GM19043 (cell line): Measurements from ENCODE around the gene LPIN1.

Experiments used
- ATAC-seq: cut with Tn5 transposase; IDR thresholded peaks from one replicate; pipeline ENCODE4 v1.9.1; 2021; ENCODE audit warnings: low read depth; ENCODE audit not compliant: unreplicated experiment

LPIN1 gene

DNA sequence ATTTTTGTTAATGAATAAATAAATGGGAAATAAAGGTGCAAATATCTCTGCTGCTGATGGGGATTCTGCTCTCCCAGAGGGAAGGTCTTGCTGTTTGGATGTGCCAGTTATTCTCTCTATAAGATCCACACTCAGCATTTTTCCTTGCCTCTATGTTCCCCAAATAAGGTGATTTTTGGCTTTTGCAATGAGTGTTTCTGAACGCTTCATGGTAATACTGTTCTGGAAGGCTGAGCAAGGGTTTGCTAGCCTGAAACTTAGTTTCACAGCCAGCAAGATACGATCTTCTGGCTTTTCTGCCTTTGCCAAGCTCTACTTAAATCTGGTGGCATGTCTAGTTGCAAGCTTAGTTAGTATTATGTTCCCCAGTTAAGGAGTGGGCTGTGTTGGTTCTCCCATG is 114.6 kb downstream of the LPIN1 start:
- peak; percentile 34 for ATAC-seq

DNA sequence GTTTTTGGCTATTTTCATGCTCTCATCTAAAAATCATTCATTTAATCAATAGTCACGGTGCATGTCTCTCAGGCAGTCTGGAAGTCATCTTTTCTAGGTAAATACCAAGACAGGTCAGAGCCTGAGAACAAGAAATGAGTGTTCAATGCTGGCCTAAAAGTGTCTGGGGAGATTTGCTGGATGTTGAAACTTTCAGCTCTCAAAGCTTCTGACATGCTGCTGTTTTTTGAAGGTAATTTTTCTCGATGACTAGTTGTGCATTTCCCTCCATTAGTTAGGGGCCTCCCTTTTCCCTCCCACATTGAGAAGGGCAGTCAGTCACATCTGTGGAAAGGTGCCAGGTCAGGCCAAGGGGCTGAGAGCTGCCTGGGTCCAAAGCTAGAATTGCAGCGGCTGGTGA is 115.6 kb downstream of the LPIN1 start:
- ATAC-seq = no peak

DNA sequence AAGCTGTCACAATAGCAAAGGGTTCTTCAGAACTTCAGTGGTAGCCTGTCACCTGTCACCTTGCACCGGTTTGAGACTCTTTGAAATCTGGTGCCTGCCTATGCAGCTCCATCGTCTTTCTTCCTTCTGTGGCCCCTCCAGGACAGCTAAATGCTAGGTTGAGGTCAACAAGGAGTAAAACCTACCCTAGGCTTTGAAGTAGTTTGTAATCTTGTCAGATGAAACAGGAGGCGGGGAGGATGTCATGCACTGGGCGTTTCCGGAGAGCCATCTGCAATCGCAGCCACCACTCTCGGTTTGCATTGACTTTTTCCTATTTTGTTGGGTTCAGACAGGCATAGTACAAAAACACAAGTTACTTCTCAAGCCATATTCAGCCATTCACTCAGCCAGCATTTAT is 116.7 kb downstream of the LPIN1 start:
- ATAC-seq = no peak

DNA sequence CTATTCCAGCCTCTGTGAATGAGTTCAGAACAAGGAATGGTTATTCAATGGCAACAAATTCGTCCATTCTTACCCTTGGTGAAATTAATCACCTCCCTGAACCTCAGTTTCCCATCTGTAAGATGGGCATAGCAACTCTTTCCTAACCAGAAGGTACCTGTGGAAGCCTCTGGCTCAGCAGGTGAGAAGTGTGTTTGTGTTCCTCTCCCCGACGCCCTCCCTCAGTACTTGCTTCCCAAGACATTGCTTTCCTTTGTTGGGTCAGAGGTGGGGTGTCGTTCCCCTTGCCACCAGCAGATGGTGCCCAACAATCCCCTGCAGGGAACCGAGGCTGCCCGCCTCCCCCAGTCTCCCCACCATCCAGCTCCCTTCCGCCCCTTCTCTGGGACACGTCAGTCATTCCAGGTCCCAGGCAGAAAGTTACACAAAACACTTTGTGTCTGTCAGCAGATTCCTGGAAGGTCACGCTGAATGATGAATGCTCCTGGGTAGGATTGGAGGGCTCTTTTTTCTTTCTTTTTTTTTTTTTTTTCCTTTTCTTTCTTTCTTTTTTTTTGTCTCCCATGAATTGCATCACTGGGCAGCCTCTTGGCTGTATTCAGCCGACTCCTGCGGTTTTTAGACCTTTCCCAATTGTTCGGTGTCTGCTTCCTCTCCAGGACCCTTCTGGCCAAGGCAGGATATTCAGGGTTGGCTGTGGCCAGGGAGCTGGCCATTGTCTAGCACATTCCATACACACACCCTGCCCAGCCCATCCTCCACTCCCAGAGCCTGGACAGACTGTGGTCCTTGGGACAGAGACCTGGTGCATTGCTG is 117.3 kb downstream of the LPIN1 start:
- ATAC-seq = peak; percentile 46

DNA sequence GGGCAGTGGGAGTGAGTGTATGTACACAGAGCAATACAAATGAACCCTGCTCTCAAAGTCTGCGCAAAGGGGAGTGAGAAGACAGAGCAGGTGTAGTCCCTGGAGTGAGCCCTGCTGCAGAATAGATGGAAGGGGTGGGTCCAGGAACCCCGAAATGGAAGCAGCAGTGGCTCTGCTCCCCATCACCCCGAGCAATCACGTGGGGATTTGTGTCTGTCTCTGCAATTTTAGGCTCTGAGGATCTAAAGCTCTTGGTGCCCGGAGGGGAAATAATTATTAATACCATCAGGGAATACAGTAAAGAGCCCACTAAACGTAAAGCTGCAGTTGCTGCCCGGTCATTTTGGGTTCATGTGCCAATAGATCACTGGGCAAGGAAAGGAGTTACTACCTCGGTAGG is 118.3 kb downstream of the LPIN1 start:
- no peak for ATAC-seq

DNA sequence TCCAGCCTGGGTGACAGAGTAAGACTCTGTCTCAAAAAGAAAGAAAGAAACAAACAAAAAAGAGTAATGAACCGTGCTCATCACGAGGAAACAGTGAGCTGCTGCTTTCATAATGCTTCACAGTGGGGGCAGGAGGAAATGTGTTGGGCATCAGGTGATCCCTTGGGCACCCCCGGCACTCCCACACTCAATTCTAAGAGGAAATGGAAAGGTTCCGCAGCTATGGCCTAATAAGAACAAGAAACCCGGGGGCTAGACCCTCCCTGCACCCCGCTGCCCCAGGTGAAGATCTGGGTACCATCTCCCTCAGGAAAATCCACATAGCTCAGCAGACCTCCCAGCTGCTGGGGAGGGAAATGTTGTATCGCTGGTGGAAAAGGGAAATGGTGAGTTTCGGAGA is 118.9 kb downstream of the LPIN1 start:
- ATAC-seq = no peak

DNA sequence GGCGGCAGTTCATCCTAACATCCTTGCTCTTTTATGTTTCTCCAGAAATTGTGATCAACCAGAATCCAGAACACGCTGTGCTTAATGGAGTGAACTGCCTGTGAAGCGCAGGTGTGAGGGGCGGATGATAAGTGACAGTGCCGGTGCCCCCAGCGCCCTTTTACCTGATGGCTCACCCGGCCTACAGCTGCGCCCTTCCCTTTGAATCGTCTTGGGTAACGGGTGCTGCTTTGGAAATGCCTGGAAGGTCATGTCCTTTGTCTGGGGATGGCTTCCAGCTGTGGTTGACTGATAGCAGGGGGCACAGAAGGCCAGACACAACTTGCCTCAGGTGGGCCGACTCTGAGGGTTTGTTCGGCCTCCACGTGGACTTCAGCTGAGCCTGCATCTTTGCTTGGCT is 119.4 kb downstream of the LPIN1 start:
- ATAC-seq = no peak

DNA sequence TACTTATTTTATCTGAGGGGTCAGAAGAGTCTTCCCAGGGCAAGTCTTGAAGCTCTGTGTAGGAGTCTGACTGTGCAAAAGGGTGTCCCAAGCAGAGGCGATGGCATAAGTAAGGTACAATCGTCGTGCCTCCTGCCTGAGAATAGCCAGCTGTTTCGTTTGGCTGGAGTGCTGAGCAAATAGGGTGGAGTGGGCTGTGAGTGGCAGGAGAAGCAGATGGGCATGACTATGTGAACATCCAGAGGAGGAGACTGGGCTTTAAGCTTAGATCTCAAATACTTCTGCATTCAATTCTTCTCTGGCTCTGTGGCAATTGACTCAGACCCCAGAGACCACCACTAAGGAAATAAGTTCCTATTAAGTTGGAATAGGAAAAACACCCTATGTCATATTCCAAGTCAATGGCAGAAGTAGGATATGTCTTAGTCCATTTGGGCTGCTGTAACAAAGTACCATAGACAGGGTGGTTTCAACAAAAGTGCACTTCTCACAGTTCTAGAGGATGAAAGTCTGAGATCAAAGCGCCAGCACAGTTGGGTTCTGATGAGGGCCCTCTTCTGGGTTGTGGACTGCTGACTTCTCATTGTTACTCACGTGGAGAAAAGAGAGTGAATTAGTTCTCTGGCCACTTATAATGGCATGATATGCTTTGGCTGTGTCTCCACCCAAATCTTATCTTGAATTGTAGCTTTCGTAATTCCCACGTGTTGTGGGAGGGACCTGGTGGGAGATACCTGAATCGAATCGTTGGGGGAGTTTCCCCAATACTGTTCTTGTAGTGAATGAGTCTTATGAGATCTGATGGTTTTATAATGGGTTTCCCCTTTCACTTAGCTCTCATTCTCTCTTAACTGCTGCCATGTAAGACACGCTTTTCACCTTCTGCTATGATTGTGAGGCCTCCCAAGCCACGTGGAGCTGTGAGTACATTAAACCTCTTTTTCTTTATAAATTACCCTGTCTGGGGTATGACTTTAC is 120.2 kb downstream of the LPIN1 start:
- ATAC-seq = no peak

DNA sequence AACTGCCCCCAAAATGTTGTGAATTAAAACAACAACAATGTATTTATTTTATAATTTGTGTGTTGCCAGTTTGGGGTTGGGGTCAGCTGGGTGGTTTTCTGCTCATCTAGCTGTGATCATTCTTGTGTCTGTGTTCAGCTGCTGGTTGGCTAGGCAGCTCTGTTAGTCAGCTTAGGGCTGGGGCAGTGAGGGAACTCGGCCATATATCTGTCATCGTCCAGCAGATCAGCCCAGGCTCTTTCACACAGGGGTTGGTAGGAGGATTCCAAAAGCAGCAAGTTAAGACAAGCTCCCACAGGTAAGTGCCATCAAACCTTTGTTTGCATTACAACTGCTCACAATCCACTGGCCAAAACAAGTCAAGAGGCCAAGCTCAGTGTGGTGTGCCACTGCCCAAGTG is 121.5 kb downstream of the LPIN1 start:
- no peak for ATAC-seq

DNA sequence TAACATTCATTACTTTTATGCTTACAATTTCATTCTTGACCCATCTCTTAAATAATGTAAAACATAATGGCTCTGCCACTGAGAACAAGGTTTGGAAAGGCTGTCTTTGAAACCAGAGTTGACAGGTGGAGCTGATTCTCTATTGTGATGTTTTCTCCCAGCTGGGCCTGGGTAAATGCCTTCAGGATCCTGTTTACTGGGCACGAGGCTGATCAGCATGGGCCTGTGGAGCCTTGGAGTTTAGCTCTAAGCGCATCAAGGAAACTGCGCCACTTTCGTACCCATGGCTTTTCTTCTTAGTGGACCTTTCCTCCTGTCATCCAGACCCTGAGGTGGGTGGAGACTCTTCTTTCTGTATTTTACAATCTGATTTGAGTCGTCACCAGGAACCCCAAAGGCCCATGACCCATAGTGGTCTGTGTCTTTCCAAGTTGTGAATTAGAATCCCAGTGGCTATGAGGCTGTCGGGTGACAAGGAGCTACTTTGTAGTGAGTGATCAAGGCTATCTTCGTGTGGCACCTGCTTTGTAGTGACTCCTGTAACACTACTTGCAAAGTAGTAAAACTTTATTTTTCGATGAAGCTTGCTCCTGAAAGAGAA is 123.1 kb downstream of the LPIN1 start:
- no peak for ATAC-seq

DNA sequence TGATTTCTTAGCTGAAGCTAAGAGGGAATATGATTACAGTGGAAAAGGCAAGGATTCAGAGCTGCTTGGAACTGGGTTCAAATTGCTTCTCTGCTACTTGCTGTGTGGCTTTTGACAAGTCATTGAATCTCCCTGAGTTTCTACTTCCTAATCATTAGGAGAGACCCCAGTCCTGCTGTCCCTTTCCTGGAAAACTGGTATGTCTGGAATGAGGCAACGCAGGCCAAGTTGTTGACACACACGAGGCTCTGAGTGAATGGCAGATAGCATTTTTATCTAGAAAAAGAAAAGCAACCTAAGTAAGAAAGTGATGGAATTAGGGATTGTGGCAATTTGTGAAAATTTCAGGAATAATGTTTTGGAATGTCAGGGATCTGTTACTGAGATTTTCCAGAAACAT is 123.6 kb downstream of the LPIN1 start:
- no peak for ATAC-seq

DNA sequence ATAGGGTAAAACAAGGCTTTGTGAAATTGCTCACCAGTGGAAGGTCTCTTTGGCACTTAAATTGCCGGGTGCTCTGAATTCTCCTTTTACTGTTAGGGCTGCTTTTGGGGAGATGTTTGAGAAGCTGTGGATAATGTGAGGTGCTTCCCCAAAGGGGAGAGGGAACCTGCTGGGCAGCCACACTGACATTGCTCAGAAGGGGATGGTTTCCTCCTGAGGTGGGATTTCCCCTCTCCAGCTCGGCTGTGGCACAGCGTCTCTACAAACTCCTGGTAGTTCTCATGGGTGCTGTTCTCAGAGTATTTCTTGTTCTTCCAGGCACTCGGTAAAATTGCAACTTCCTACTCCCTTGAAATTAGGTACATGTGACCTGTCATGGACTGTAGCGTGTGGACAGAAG is 124.2 kb downstream of the LPIN1 start:
- peak; percentile 46 for ATAC-seq

DNA sequence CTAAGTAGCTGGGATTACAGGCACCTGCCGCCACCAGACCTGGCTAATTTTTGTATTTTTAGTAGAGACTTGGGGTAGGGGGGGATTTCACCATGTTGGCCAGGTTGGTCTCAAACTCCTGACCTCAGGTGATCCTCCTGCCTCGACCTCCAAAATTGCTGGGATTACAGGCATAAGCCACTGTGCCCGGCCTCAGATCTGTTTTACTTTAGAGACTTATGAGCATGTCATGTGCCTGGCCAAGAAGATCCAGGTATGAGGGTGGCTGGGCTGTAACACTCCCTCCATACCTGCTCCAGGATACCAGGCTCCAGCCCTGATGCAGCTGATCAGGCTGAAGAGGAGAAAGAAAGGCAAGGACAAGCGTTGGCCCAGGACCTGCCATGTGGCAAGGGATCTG is 125.0 kb downstream of the LPIN1 start:
- no peak for ATAC-seq

DNA sequence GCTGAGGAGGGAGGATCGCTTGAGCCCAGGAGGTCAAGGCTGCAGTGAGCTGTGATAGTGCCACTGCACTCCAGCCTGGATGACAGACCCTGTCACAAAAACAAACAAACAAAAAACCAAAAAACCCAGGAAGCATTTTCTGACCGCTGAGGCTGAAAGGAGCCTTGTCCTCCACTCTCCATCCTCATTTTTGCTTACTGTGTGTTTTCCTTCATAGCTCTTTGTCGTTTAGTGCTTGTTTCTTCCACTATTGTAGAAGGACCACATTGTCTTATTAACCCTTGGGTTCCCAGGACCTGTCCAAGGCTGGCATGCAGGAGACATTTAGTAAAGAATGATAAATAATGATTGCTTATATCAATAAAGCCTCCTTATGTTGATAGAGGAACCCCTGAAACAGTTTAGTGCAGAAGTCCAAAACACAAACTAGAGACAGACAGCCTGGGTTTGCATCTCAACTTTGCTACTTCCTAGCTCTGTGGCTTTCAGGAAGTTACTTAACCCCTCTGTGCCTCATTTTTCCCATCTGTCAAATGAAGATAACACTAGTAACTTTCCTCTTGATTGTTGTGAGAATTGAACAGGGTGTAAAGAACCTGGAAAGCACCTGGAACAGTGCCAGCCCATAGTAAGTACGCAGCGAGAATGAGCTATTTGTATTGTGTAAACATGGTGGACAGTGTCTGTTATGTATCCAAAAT is 126.0 kb downstream of the LPIN1 start:
- ATAC-seq = no peak

DNA sequence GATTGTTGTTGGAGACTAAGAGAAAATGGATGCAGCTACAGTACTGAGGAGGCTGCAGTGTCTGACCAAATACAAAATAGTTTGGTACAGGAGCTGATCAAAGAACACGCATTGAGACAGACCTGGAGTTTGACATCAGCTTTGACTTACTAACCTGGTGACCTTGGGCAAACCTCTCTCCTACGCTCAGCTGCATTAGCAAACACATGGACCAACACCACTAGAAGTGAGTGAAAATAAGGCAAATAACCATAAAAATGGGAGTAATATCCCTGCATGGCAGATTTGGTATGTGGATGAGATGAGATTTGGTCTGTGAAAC is 126.5 kb downstream of the LPIN1 start:
- no peak for ATAC-seq

DNA sequence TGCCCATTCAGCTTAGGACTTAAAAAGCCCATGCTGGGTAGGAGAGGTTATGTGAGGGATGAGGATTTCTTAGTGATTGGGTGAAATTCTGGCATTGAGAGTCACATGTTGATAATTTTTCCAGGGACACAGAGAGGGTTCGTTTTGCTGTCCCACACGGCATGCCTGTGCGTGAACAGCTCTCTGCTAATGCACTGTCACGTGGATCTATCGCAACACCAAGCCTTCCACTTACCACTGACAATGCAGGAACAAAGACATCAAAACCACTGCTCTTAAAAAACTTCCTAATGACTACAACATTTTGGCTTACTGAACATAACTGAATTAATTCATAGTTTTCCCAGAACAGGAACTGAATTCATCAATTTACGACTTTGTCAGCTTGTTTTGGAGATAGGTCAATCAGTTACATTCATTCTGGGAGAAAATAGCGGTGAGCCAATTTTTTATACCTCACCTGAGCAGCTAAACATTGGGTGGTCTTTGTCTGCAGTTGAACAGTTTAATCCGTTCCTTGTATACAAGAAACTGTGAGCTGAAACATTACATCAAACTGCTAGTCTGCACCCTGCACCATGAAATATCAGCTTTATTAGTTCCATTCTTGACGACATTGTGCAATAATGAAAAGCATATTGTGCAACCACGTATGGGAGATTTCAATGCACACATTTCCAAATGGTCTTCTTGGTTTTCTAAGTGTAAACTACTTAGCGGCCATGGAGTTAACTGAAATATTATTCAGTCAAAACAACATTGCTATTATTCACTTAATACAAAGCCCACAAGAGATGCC is 127.1 kb downstream of the LPIN1 start:
- no peak for ATAC-seq

DNA sequence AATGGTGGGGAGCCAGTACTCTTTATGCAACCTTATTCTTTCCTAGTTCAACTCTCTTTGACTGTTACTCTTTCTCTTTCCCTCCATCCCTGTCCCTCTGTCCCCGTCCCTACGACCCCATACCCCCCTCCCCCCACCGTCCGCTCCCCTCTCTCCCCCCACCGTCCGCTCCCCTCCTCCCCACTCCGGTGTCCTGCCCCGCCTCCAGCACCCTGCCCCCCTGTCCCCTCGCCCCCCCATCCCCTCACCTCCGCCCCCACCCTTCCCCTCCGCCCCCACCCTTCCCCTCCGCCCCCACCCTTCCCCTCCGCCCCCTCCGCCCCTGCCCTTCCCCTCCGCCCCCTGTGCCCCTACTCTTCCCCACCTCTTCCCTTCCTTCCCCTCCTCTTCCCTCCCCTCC is 128.4 kb downstream of the LPIN1 start:
- no peak for ATAC-seq

DNA sequence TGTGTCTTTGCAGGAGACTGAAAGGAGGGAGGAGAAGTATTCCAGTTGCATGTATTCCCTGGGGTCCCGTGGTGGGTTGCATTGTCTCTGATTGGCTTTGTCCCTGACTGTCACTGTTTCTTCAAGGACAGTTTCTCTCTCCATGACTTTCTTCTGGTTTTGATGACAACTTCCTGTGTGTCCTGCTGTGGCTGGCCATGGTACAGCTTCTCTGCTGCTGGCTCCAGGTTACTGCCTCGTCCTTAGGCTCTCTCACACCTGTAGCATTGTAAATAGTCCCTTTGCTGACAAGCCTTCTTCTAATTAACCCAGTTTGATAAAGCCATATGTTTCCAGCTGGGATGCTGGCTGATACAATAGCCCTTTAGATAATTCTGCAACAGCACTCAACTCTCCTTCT is 129.0 kb downstream of the LPIN1 start:
- ATAC-seq = no peak

DNA sequence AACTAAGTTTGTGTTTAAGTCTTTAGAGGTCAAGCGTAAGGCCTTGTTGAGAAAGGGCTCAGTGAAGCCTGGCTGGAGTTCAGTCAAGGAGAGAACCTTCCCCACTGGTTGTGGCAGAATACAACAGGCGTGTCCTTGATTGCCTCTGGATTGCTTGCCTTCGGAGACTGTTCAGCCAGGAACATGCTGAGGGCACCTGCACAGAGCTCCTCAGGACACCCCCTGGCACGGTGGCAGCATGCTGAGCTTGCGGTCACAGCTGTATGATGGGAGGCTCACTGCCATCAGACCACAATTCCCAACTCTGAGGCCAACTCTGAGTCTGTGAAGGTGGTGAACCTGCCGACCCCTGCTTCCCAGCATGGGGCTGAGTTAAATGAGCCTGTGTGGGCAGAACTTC is 130.0 kb downstream of the LPIN1 start:
- ATAC-seq = no peak

DNA sequence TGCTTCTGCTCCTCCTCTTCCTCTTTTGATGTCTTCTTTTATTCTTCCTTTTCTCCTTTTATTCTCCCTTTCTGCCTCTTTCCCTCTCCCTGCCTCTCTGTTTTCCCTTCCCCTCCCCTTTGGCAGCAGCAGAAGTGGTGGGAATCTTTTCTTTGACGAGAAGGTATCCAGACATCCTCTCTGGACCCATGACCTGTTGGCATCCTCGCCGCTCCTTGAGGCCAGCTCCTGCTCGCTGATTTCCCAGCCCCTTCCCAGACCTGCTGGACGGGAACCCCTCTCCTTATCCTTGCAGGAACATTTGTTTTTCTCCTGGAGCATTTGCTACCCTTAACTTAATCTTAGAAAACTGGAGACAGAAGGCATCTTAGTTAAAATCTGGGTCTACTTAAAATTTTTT is 130.5 kb downstream of the LPIN1 start:
- no peak for ATAC-seq
